Keratinocyte (primary cell): Measurements from ENCODE around the gene MAML1.

Source experiments
- CTCF ChIP-seq, 3 experiments: IDR thresholded peaks in 1 of 3; conservative IDR thresholded peaks in 1 of 3; optimal IDR thresholded peaks in 1 of 3; 2 replicates in 2 of 3; 3 replicates in 1 of 3; pipeline versions ENCODE3 to v1.5.1; 2011; ENCODE audit warnings: low read length in 3 of 3, mild to moderate bottlenecking in 3 of 3, moderate library complexity in 2 of 3, control low read depth in 1 of 3, inconsistent platforms in 1 of 3; ENCODE audit not compliant: insufficient read depth in 2 of 3; ENCODE audit errors: extremely low read depth in 1 of 3
- EZH2 ChIP-seq: IDR thresholded peaks from one replicate; pipeline ENCODE4 v1.6.1; 2012; ENCODE audit warnings: inconsistent platforms, mild to moderate bottlenecking, low read length, moderate library complexity

- TF ChIP-seq CTCF (optimal IDR thresholded peaks at IDR 0.05 in 1 of 3, IDR thresholded peaks at IDR 0.05 in 1 of 3, conservative IDR thresholded peaks at IDR 0.05 in 1 of 3; ENCODE audit: extremely low read depth in 1 of 3, insufficient read depth in 2 of 3, low read length in 3 of 3) (no peak), EZH2 (no peak)
Observed at GRCh38 chr5:179727106-179727505, 5.5 kb upstream of the MAML1 start.
